ENCODE results near the gene UBE2C.

Gene UBE2C

DNA sequence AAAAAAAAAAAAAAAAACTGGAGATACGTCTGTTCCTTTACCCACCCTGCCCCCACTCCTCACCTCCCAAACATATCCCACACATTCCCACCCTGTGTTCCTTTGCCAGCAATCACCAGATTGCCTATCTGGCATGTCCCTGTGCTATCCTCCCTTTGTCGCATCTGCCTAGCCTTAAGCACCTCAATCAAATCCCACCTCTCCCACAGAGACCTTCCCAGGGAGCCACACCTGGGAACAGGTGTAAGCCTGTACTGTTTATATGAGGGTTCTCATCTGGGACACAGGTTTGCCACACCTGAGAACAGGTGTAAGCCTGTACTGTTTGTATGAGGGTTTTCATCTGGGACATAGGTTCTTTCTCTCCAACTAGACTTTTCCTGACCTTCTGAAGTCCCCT is 37.5 kb upstream of the UBE2C start:
- TF ChIP-seq CTCF (IDR thresholded peaks at IDR 0.05; ENCODE audit: insufficient read depth, low read depth, low read length, missing control alignments), result no peak
- no peak for DNase-seq (ENCODE audit: low read depth)
- H3K4me3 ChIP-seq (ENCODE audit: low read depth, low read length), result no peak overlapping the region

GRCh38 chr20:45775411-45775810 is 37.0 kb upstream of the UBE2C start:
- no peak for DNase-seq (ENCODE audit: low read depth)
- TF ChIP-seq CTCF (IDR thresholded peaks at IDR 0.05; ENCODE audit: insufficient read depth, low read depth, low read length, missing control alignments), result no peak
- H3K4me3 ChIP-seq (ENCODE audit: low read depth, low read length), result no peak overlapping the region

DNA sequence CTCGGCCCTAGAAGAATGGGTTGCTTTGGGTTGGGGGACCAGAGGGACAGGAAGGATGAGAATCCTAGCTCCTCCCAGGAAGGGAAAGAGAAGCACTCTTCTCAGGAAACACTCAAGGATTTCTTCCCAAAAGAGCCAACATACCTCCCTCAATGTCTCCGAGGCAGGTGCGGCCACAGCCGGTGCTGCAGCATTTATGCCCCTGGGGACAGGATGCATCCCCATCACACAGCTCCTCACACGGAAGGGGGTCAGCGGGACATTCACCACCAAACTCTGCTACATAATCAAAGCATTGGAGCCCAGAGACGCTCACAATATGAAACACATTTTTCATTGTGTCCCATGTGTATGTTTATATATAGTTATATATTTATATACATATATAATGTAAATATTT is 35.5 kb upstream of the UBE2C start:
- H3K4me3 ChIP-seq (ENCODE audit: low read depth, low read length), result no peak overlapping the region
- TF ChIP-seq CTCF (IDR thresholded peaks at IDR 0.05; ENCODE audit: insufficient read depth, low read depth, low read length, missing control alignments), result no peak
- no peak for DNase-seq (ENCODE audit: low read depth)

DNA sequence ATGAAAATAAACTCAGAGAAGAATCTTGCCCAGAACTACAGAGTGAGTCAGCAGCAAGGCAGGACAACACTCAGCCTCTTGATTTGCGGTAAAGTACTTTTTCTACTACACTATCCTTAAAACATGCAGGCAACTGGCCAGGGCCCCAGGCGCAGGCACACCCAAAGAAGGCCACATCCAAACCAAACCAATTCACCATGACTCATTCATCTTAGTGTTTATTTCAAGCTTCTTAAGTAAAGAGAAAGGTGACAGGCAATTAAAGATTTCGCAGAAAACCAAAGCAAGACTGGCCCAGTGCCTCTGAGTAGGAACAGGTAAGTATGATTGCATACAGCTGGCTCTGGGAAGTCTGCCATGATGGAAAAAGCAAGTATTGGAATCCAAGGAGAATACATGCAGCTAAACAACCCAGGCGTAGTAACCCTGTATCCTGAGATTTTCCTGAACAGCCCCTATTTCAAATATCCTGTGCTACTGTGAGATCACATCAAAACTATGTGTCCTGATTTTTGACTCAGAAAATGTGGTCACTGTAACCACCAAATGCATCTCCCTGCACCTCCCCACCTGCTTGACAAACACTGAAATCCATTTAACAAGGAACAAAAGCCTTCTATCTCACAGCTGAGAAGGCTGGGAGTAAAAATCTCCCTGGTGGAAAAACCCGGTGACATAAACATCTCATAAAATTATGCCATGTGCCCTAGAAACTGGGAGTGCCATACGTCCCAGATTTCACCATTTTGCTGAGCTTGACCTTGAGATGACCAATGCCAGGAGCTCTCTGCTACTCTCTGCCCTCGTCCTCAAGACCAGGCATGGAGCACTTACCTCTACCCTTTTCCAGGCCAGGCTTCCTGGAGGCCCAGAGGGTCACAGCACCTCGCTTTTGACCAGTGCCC is 33.2 kb upstream of the UBE2C start:
- no peak overlapping the region for H3K4me3 ChIP-seq (ENCODE audit: low read depth, low read length)
- DNase-seq (ENCODE audit: low read depth), result no peak
- TF ChIP-seq CTCF (IDR thresholded peaks at IDR 0.05; ENCODE audit: insufficient read depth, low read depth, low read length, missing control alignments), result no peak

GRCh38 chr20:45780159-45780558 is 32.3 kb upstream of the UBE2C start:
- no peak overlapping the region for H3K4me3 ChIP-seq (ENCODE audit: low read depth, low read length)
- TF ChIP-seq CTCF (IDR thresholded peaks at IDR 0.05; ENCODE audit: insufficient read depth, low read depth, low read length, missing control alignments), result no peak
- no peak for DNase-seq (ENCODE audit: low read depth)

- H3K4me3 ChIP-seq (ENCODE audit: low read depth, low read length), result no peak overlapping the region
- no peak for TF ChIP-seq CTCF (IDR thresholded peaks at IDR 0.05; ENCODE audit: insufficient read depth, low read depth, low read length, missing control alignments)
- no peak for DNase-seq (ENCODE audit: low read depth)
Measured at GRCh38 chr20:45781391-45781931, 31.0 kb upstream of the UBE2C start.

Measured in GM12865 (cell line).